DMS114 treated with DMSO at 0.1 percent for 48 hours (cell line): ENCODE results near the gene TRA2A.
A peak's percentile ranks its signal among the peaks of the same experiment; 100 is the strongest.

Source experiments
- DNase-seq: peaks from one replicate; lab custom pipeline; 2025; ENCODE audit not compliant: unreplicated experiment; lab: John Stamatoyannopoulos, UW

TRA2A gene

GRCh38 chr7:23471106-23471859 lies 60.5 kb downstream of the TRA2A start:
- peak; percentile 86 for DNase-seq

DNA sequence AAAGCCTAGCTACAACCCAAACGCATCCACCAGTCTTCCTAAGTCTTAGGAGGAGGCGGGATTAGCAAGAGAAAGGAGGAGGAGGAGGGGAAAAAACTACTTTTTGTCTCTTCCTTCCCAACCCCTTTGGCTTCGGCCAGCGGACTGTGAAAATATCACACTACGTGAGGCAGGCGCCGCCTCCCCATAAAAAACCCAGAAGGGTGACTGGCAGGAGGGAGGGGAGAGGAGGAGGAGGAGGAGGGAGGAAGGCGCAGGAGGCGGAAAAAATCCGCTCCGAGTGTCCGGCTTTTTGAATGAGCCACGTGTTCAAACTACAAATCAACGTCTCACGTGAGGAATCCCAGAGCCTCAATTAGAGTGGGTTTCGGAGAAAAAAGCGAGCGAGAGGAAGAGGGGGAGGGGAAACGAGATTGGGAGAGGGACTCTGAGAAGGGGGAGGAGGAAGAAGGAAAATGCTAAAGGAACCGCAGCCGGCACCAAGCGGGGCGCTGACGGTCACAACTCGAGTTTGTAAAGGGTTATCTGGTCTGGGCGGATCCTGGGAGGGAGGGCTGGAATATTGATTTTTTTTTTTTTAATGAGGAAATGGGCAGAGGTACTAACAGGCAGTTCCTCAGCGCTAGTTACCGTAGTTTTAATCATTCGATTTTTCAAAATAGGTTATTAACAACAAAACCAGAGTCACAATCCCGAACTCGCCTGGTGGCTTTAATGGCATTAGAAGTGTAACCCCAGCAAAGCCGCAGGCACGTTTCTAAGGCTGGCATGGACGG lies 61.3 kb downstream of the TRA2A start, which contains the start of gene IGF2BP3:
Gene IGF2BP3 (minus strand): TSS at position 162 of the 776 bp plus-strand sequence. CDS start 381 bp downstream, outside the sequence.
- peak; percentile 98 for DNase-seq

DNA sequence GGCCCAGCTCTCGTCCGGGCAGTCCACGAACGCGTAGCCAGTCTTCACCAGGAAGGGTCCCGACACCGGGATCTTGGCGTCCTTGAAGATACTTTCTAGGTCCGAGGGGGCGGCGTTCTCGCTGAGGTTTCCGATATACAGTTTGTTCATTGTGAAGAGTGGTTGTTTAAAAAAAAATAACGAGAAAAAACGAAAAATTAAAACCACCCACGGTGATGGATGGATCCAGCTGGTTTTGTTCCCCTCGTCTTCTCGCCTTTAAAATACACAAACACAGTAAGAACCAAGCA lies 61.9 kb downstream of the TRA2A start:
- no peak for DNase-seq

DNA sequence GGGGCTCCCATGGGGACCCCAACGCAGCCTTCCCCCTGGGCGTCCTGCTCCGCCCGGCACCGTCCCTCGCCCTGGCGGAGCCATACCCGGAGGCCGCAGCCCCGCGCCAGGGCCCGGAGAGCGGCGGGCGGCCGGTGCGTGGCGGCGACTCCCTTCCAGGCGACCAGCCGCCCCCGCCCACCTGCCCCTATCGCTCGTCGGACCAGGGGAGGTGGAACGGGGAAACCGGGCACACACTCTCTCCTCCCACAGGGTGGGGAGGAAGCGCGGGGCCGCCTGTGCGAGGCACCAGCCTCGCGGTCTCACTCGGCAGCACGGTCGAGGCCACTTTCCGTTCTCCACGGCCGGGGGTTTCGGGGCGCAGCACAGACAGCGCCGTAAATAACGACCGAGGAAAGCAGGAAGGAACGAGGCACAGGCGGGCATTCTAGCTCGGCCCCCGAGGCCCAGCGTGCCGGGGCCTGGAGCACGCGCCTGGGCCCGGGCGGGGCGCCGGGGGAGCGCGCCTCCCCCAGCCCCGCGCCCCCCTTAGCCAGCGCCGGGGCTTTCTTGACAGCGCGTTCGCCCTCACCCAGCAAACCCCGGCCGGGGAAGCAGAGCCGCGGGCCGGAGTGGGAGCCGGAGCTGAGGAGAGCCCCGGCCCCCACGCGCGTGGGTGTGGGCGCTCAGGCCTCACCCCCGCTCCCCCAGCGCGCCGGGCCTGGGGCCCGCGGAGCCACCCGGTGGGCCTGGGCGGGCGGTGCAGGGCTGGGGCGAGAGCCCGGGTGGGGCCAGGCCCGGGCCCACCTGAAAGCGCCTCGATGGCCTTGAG lies 62.4 kb downstream of the TRA2A start:
- no peak for DNase-seq

GRCh38 chr7:23468526-23469149 lies 63.1 kb downstream of the TRA2A start:
- DNase-seq, result no peak

GRCh38 chr7:23467806-23468525 lies 63.8 kb downstream of the TRA2A start:
- DNase-seq, result no peak

DNA sequence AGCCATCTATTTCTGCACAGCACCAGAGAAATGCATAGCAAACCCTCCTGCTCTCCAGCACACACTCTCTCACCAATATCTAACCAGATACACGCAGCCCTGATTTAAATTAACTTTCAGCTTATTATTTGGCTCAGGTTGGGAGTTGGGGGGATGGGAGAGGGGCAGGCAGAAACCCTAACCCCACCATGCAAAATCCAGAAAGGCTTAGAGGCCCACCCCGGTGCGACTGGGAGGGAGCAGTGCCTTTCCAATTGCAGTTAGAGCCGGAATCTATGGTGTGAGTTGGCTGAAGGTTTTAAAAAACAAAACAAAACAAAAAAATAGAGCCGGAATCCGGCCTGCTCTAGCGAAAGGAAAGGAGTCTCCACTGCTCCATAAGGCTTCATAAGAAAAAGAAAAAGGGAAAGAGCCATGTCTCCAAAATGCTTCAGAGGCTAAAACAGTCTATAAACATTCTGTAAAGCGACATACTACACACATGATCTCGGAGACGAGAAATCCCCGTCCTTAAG lies 64.4 kb downstream of the TRA2A start:
- peak; percentile 31 for DNase-seq

DNA sequence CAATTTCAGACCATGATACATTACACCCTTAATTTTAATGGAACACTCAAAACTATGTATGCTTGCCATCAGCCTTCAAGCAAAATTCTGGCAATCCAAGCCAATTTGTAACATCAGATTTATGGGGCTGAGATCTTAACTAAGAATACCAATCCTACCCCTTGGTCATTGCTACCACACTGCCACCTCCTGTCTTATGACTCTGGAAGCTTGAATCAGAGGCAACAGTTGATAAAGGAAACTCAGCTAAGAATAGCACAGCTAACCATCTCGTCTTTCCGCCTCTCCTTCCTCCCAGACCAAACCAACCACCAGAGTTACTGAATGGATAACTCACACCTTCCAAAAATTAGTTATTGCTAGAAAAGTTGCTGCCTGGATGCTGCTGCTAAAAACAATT lies 68.9 kb downstream of the TRA2A start:
- DNase-seq, result no peak

DNA sequence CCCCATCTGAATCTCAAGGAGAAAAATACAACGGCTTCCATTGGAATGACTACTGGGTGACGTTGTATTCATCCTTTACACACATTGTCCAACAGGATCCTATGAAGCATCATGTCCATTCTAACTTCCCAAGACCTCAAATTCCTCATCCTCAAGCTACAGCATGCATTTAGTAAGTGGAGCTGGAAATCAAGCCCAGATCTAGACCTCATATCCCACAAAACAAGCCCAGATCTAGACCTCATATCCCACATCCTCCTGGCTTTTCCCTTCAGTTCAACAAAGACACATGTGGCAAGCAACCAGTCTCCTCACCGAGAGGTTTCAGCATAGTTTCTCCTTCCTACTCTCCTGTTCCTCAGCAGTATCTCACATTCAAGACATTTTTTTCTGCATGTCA lies 73.7 kb downstream of the TRA2A start:
- DNase-seq, result no peak

DNA sequence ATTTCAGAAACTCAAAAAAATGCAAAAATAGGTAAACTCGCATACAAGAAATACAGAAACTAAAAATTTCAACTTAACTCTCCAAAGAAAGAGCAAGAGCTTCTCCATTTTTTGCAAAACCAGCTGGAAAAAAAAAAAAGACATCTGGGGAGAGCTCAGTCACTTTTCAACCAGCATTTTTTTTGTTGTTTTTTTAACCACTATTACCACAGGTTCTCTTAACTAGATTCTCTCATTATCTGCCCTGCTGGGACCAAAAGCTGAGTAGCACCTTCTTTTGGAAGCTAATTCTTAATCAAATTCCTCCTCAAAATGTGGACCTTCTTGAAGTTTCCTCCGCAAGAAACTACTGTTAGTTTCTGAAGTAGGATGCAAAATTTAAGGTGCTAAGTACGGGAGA lies 75.7 kb downstream of the TRA2A start:
- no peak for DNase-seq

- DNase-seq, result no peak
These were observed 76.8 kb downstream of the TRA2A start for GRCh38 chr7:23454881-23455526.
